Measurements from ENCODE around the gene KCNQ4. TPM values are rescaled to one million over a fixed set of nuclear protein-coding genes. Genes with fewer than 3 reads are reported as not detected.

KCNQ4 gene
- polyA plus RNA-seq, 1 donor from 2014 or later: not detected

- no peak overlapping the region for H3K4me2 ChIP-seq (ENCODE audit: low read length)
- no peak overlapping the region for H2AFZ ChIP-seq (ENCODE audit: low read depth, low read length)
- H3K79me2 ChIP-seq (replicated peaks; ENCODE audit: insufficient read depth, low read length): no peaks in the 10 kb centered on the region
- peaks cover 7% of the 10 kb centered on the region for H3K27me3 ChIP-seq (ENCODE audit: insufficient read depth, low read depth, low read length)
- no peak overlapping the region for H3K9ac ChIP-seq (ENCODE audit: low read length)
- H3K4me3 ChIP-seq (ENCODE audit: low read length): no peak overlapping the region
- no peaks in the 10 kb centered on the region for H3F3A ChIP-seq (ENCODE audit: insufficient read depth, low read length, poor library complexity, severe bottlenecking)
- TF ChIP-seq EP300 (conservative IDR thresholded peaks at IDR 0.05; ENCODE audit: poor library complexity, severe bottlenecking): no peak
- TF ChIP-seq RAD21 (conservative IDR thresholded peaks at IDR 0.05): no peak
- no peak for TF ChIP-seq MXI1 (conservative IDR thresholded peaks at IDR 0.05; ENCODE audit: poor library complexity, severe bottlenecking)
- no peak for TF ChIP-seq CTCF (IDR thresholded peaks at IDR 0.05; ENCODE audit: poor library complexity, severe bottlenecking)
- no peak for TF ChIP-seq EZH2 (IDR thresholded peaks at IDR 0.05; ENCODE audit: borderline replicate concordance, insufficient read depth, low read length, poor library complexity, severe bottlenecking)
- no peak for TF ChIP-seq REST (IDR thresholded peaks at IDR 0.05; ENCODE audit: borderline replicate concordance)
- no peak for TF ChIP-seq SMC3 (conservative IDR thresholded peaks at IDR 0.05; ENCODE audit: poor library complexity)
- TF ChIP-seq POLR2AphosphoS5 (IDR thresholded peaks at IDR 0.05): no peak
- TF ChIP-seq TAF1 (IDR thresholded peaks at IDR 0.05; ENCODE audit: low read depth): no peak
- no peaks in the 10 kb centered on the region for H3K9me2 ChIP-seq (ENCODE audit: insufficient read depth, low read length)
- H3K27ac ChIP-seq (ENCODE audit: low read length): no peak overlapping the region
- H4K20me1 ChIP-seq (ENCODE audit: insufficient read depth): no peaks in the 10 kb centered on the region
- H3K36me3 ChIP-seq (ENCODE audit: insufficient read depth, low read length): no peaks in the 10 kb centered on the region
- H3K9me3 ChIP-seq (ENCODE audit: low read length): no peaks in the 10 kb centered on the region
Observed at GRCh38 chr1:40789342-40789598, 5.7 kb downstream of the KCNQ4 start.

GRCh38 chr1:40789661-40790430, 6.3 kb downstream of the KCNQ4 start:
- no peak for TF ChIP-seq REST (IDR thresholded peaks at IDR 0.05; ENCODE audit: borderline replicate concordance)
- TF ChIP-seq EZH2 (IDR thresholded peaks at IDR 0.05; ENCODE audit: borderline replicate concordance, insufficient read depth, low read length, poor library complexity, severe bottlenecking): no peak
- no peak for TF ChIP-seq RAD21 (conservative IDR thresholded peaks at IDR 0.05)
- TF ChIP-seq SMC3 (conservative IDR thresholded peaks at IDR 0.05; ENCODE audit: poor library complexity): no peak
- TF ChIP-seq MXI1 (conservative IDR thresholded peaks at IDR 0.05; ENCODE audit: poor library complexity, severe bottlenecking): no peak
- H3K4me2 ChIP-seq (ENCODE audit: low read length): no peak overlapping the region
- no peak overlapping the region for H2AFZ ChIP-seq (ENCODE audit: low read depth, low read length)
- H3K4me3 ChIP-seq (ENCODE audit: low read length): no peak overlapping the region
- no peak overlapping the region for H3K9ac ChIP-seq (ENCODE audit: low read length)
- H3K27me3 ChIP-seq (ENCODE audit: insufficient read depth, low read depth, low read length): peaks cover 1% of the 10 kb centered on the region
- H3K9me2 ChIP-seq (ENCODE audit: insufficient read depth, low read length): no peaks in the 10 kb centered on the region
- no peaks in the 10 kb centered on the region for H4K20me1 ChIP-seq (ENCODE audit: insufficient read depth)
- H3K27ac ChIP-seq (ENCODE audit: low read length): no peak overlapping the region
- no peaks in the 10 kb centered on the region for H3K79me2 ChIP-seq (replicated peaks; ENCODE audit: insufficient read depth, low read length)
- no peaks in the 10 kb centered on the region for H3F3A ChIP-seq (ENCODE audit: insufficient read depth, low read length, poor library complexity, severe bottlenecking)
- no peaks in the 10 kb centered on the region for H3K36me3 ChIP-seq (ENCODE audit: insufficient read depth, low read length)
- no peaks in the 10 kb centered on the region for H3K9me3 ChIP-seq (ENCODE audit: low read length)
